Measurements from ENCODE around the gene CENPC. TPM values are rescaled to one million over a fixed set of nuclear protein-coding genes. Genes with fewer than 3 reads are reported as not detected.

The CENPC gene
- total RNA-seq, 1 experiment from 2014 or later: 4.3 TPM

DNA sequence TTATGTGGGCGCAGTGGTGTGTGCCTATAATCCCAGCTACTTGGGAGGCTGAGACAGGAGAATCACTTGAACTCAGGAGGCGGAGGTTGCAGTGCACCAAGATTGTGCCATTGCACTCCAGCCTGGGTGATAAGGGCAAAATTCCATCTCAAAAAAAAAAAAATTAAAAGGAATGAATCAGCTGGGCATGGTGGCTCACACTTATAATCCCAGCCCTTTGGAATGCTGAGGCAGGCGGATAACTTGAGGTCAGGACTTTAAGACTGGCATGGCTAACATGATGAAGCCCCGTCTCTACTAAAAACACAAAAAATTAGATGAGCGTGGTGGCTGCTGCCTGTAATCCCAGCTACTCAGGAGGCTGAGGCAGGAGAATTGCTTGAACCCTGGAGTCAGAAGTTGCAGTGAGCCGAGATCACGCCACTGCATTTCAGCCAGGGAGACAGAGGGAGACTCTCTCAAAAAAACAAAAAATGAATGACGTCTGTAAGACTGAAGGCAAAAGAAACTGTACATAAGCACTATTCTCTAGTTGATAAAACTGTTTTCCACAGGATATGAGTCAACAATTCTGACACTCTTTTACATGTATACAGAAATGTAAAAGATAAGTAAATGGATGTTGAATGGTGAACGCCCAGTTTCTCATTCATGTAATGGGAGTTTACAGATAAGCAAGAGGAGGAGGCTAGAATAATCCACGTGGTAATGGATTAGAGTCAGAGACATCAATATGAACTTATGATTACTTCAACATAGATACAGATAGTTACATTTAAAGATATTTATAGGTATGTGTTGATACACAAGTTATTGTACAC, 22.2 kb downstream of the CENPC start:
- H3K27me3 ChIP-seq: no peaks in the 10 kb centered on the region
- DNase-seq: no peak
- peaks cover 5% of the 10 kb centered on the region for H3K36me3 ChIP-seq
- H3K9me3 ChIP-seq: no peaks in the 10 kb centered on the region
- H3K4me3 ChIP-seq: no peak overlapping the region

DNA sequence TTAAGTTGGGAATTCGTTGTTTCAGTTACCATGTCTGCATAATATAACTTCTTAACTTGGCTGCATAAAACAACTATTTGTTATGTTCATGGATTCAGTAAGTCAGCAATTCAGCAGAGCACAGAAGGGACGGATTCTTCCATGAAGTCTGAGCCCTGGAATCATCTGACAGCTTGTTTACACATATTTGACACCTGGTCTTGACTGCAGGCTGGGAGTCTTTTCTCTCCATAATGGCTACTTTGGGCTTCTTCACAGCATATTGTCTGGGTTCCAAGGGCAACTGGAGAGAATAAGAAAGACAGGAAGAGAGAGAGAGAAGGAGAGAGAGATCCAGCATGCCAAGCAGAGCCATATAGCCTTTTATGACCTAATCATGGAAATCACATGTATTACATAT, 23.1 kb downstream of the CENPC start:
- Histone ChIP-seq H3K9me3 (no peaks in the 10 kb centered on the region), H3K36me3 (peaks cover 5% of the 10 kb centered on the region), H3K27me3 (no peaks in the 10 kb centered on the region), H3K4me3 (no peak overlapping the region)
- no peak for DNase-seq

DNA sequence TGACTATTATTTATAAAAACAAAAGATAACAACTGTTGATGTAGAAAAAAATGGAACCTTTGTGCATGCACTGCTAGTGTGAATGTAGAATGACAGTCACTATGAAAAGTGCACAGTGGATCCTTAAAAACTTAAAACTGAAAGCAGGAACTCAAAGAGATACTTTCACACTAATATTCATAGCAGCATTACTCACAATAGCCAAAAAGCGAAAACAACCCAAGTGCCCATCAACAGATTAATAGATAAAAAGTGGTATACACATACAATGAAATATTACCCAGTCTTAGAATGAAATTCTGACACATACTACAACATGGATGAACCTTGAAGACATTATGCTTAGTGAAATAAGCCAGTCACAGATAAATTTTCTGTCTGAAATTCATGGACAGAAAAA, 23.8 kb downstream of the CENPC start:
- H3K27me3 ChIP-seq: no peaks in the 10 kb centered on the region
- no peak for DNase-seq
- no peaks in the 10 kb centered on the region for H3K9me3 ChIP-seq
- H3K36me3 ChIP-seq: peaks cover 5% of the 10 kb centered on the region
- no peak overlapping the region for H3K4me3 ChIP-seq

DNA sequence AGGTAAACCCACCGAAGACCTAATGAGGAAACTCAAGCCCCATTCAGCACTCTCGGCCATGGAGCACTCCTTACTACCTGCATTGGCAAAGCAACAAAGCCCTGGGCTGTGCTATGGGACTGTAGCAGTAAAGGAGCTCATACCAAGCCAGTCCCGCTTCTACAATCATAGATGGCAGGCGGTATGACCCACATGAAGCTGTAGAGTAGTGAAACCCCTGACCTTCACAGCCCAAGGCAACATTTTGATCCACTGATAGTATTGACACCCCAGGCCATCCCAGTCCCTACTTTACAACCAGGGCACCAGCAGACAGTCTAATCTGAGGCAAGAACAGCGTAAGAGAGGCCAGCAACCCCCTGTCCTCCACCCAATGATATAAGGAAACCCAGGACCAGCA, 25.2 kb downstream of the CENPC start:
- Histone ChIP-seq H3K4me3 (no peak overlapping the region), H3K27me3 (no peaks in the 10 kb centered on the region), H3K36me3 (peaks cover 7% of the 10 kb centered on the region)

DNA sequence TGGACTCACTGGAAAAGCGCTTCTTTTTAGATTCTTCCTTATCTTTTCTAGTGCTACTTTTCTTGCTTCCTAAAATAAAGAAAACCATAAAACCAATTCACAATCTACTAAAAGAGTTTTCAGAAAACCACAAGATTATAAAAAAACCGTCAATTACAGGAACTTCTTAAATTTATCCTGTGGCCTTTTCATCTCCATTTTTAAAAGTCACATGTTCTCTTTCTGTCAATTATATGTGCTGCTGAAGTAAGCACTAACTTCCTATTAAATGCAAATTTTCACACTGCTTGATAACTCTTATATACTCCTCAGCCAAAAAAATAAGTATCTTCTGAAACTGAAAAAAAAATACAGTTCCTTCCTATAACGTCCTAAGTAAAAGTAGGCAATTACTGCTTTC, 32.8 kb downstream of the CENPC start:
- Histone ChIP-seq H3K27me3 (no peaks in the 10 kb centered on the region), H3K4me3 (no peak overlapping the region), H3K9me3 (no peaks in the 10 kb centered on the region), H3K36me3 (peaks cover 20% of the 10 kb centered on the region)
- DNase-seq: no peak

More for the DNA sequence above, 25.2 kb downstream of the CENPC start:
- no peak for DNase-seq
- H3K9me3 ChIP-seq: no peaks in the 10 kb centered on the region

DNA sequence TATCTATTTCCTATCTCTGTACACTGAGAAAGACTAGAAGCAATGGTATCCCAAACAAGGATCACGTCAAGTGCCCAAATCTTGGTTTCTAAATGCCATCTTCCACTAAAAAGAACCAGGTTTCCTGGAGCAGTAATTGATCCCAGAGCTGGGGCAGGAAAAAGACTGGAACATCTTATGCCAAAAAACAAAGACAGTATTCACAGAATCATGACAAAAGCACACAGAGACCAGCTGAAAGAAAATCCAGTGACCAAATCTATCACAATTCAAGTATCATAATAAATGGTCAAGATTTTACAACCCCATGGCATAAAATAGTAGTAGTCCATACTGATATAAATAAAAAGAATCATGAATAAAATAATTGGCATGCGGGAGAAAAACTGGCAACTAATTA, 44.9 kb downstream of the CENPC start:
- no peak for DNase-seq
- Histone ChIP-seq H3K36me3 (peaks cover 5% of the 10 kb centered on the region; the same call in 1 of the 2 replicates), H3K4me3 (no peak overlapping the region), H3K27me3 (no peaks in the 10 kb centered on the region), H3K9me3 (no peaks in the 10 kb centered on the region)

DNA sequence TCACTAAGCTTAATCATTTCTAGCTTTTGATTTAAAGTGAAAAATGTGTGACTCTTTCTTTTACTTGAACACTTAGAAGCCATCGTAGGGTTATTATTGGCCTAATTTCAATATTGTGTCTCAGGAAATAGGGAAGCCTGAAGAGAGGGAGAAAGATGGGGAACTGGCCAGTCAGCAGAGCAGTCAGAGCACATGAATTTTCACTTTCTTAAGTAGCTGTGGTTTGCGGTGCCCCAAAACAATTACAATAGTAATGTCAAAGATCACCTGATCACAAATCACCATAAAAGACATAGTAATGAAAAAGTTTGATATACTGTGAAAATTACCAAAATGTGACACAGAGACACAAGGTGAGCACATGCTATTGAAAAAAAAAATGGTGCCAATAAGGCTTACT, 45.5 kb downstream of the CENPC start:
- Histone ChIP-seq H3K4me3 (no peak overlapping the region), H3K27me3 (no peaks in the 10 kb centered on the region), H3K9me3 (no peaks in the 10 kb centered on the region), H3K36me3 (peaks cover 2% of the 10 kb centered on the region; the same call in 1 of the 2 replicates)
- no peak for DNase-seq

DNA sequence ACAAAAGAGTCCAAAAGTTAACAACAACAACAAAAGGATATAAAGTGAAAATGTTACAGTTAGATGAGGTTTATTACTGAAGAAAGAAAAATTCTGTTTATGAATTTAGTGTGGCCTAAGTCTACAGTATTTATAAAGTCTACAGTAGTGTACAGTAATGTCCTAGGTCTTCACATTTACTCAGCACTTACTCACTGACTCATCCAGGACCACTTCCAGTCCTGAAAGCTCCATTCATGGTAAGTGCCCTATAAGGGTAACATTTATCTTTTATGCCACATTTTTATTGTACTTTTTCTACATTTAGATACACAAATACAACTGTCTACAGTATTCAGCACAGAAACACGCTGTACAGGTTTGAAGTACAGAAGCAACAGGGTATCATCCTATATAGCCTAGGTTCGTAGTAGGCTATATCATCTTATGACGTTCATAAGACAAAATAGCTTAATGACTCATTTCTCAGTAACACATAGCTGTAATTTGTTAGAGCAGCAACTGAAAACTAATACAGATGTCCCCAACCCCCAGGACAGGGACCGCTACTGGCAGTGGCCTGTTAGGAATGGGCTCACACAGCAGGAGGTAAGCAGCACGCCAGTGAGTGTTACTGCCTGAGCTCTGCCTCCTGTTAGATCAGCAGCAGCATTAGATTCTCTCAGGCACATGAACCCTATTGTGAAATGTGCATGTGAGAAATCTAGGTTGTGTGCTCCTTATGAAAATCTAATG, 61.3 kb downstream of the CENPC start:
- peaks cover 6% of the 10 kb centered on the region; the same call in 1 of the 2 replicates for H3K9me3 ChIP-seq
- no peak overlapping the region for H3K4me3 ChIP-seq
- H3K36me3 ChIP-seq: peaks cover 2% of the 10 kb centered on the region; the same call in 1 of the 2 replicates
- peak; percentile 12 for DNase-seq
- no peaks in the 10 kb centered on the region for H3K27me3 ChIP-seq

DNA sequence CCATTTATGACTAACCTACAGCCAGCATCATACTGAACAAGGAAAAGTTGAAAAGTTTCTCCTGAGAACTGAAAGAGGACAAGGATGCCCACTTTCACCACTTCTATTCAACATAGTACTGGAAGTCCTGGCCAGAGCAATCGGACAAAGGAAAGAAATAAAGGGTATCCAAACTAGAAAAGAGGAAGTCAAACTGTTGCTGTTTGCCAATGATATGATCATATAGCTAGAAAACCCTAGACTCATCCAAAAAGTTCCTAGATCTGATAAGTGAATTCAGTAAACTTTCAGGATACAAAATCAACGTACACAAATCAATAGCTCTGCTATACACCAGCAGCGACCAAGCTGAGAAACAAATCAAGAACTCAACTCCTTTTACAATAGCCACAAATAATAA, 64.5 kb downstream of the CENPC start:
- peaks cover 5% of the 10 kb centered on the region for H3K36me3 ChIP-seq

DNA sequence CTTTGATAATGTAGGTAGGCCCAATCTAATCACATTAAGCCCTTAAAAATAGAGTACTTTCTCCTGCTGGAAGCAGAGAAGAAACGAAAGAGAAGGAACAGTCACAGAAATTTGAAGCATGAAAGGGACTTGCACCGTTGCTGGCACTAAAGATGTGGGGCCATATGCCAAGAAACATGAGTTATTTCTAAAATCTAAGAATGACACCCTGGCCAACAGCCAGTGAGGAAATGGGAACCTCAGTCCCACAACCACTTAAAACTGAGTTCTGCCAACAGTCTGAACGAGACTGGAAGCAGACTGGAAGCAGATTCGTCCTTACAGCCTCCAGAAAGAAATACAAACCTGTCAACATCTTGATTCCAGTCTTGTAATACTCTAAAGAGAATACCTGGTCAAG, 70.1 kb downstream of the CENPC start:
- peaks cover 5% of the 10 kb centered on the region for H3K36me3 ChIP-seq
- DNase-seq: peak; percentile 4

More for the DNA sequence above, 64.5 kb downstream of the CENPC start:
- no peak for DNase-seq
- no peak overlapping the region for H3K4me3 ChIP-seq
- no peaks in the 10 kb centered on the region for H3K27me3 ChIP-seq
- H3K9me3 ChIP-seq: peaks cover 6% of the 10 kb centered on the region; the same call in 1 of the 2 replicates

DNA sequence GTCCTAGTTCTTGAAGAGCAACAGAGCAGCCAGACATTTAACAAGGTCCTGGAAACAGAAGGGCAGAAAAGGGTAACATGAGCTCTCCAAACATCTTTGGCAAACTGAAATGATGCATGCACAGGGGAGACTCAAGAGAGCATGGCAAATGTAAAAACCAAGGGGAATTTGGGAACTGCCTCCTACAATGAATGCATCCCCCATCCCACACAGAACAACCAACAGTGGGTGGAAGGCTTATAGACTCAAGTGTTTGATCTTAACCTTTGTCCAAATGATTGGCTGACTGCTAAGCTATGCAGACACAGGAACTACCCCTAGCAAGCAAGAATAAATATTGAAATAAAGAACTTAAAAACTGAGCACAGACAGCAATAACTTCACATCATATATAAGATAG, 74.4 kb downstream of the CENPC start:
- H3K4me3 ChIP-seq: no peak overlapping the region
- no peaks in the 10 kb centered on the region for H3K9me3 ChIP-seq
- no peaks in the 10 kb centered on the region for H3K36me3 ChIP-seq
- no peak for DNase-seq
- no peaks in the 10 kb centered on the region for H3K27me3 ChIP-seq

More for the DNA sequence above, 70.1 kb downstream of the CENPC start:
- Histone ChIP-seq H3K9me3 (peaks cover 2% of the 10 kb centered on the region; the same call in 1 of the 2 replicates), H3K4me3 (no peak overlapping the region), H3K27me3 (no peaks in the 10 kb centered on the region)

DNA sequence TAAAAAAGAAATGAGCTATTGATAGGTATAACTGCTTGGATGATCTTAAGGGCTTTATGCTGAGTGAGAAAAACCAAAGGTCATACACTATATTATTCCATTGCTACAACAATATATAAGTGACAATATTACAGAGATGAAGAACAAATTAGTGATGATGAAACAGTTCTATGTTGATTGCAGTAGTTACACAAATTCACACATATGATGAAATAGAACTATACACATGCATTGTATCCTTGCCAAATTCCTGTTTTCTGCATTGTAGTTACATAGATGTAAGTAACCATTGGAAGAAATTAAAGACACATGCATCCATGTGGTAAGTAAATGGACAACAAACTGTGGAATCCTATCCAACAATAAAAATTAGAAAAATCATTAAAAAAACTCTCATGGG, 76.5 kb downstream of the CENPC start:
- no peak for DNase-seq
- Histone ChIP-seq H3K27me3 (no peaks in the 10 kb centered on the region), H3K36me3 (no peaks in the 10 kb centered on the region), H3K9me3 (no peaks in the 10 kb centered on the region), H3K4me3 (no peak overlapping the region)

DNA sequence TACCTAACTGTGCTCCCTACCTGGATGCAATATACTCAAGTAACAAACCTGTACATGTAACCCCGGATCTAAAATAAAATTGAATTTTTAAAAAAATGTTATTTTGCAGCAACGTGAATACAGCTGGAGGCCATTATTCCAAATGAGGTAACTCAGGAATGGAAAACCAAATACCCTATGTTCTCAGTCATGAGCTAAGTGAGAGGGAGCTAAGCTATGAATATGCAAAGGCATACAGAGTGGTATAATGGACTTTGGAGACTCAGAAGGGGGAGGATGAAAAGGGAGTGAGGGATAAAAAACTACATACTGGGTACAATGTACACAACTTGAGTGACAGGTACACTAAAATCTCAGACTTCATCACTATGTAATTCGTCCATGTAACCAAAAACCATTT, 78.6 kb downstream of the CENPC start:
- no peaks in the 10 kb centered on the region for H3K9me3 ChIP-seq
- H3K4me3 ChIP-seq: no peak overlapping the region
- H3K36me3 ChIP-seq: no peaks in the 10 kb centered on the region
- no peaks in the 10 kb centered on the region for H3K27me3 ChIP-seq
- DNase-seq: no peak

DNA sequence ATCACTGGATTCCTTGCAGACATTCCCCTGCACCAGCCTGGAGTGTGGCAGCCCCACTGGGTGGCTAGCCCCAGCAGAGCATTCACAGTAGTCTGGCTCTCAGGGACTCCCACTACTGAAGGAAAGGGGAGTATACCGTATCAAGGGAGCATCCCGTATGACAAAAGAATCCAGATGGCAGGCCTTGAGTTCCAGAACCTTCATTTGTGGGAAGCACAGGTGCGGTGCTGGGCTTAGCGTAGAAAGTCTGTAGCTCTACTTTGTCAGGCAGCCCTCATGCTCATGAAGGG, 79.6 kb downstream of the CENPC start:
- no peak overlapping the region for H3K4me3 ChIP-seq
- no peaks in the 10 kb centered on the region for H3K9me3 ChIP-seq
- no peaks in the 10 kb centered on the region for H3K36me3 ChIP-seq
- H3K27me3 ChIP-seq: no peaks in the 10 kb centered on the region
- no peak for DNase-seq

DNA sequence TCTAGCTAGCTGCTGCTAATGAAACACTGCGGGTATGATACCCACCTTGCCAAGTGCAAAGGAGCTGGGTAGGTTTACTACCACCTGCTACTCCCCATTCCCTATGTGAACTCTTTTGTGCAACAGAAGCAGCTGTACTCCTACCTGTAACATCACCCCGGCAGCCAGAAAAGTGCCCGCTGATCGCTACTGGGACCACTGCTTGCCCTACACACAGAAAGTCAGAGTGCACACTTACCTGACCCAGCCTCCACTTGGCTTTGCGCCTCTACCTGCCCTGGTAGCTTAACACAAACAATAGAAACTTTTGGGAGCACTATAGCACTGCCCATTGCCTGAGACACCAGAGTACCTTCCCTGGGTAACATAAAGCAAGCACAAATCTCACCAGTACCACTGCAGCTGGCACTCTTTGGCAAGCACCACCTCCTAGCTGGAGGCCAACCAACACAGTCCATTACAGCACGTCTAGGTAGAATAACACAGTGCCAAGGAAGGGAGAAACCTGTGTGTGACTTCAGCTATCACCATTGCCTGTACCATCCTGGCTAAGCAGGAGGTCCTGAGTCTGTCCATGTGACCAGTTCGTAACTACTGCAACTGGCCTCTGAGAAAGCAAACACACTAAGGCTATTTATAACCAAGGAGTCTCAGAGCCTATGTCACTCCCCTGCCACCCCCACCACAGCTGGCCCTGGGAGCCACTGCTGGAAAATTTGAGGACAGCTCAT, 80.1 kb downstream of the CENPC start:
- Histone ChIP-seq H3K27me3 (no peaks in the 10 kb centered on the region), H3K4me3 (no peak overlapping the region), H3K9me3 (no peaks in the 10 kb centered on the region), H3K36me3 (no peaks in the 10 kb centered on the region)
- peak; percentile 1 for DNase-seq

DNA sequence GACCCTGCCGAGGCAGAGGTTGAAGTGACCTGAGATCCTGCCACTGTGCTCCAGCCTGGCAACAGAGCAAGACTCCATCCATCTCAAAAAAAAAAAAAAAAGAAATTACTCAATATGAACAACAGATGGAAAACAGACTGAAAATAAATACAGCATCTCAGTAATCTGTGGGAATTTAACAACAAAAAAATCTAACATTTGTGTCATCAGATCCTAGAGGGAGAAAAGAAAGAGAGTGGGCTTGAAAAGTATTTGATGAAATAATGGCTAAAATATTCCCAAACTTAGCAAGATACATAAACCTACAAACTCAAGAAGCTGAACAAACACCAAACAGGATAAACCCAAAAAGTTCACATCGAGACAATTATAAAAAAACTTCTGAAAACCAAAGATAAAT, 84.7 kb downstream of the CENPC start:
- Histone ChIP-seq H3K36me3 (no peaks in the 10 kb centered on the region), H3K27me3 (no peaks in the 10 kb centered on the region)
- no peak for DNase-seq

DNA sequence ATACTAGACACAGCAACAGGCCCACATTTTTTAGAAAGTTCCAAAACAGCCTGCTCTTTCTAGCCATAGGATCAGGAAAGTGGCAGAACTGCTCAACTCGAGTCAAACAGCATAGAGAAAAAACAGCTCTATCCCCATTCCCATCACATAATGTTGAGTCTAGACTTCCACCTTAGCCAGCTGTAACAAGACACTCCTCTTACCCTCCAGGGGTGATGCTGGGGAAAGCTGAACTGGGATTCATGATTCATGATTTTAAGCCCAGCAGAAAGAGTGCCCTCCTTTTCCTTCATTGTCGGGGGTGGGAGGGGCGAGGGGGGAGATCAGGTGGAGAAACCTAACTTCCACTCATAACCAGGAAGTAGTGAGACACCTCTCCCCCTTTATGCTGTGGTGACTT, 86.1 kb downstream of the CENPC start:
- no peak for DNase-seq
- H3K36me3 ChIP-seq: no peaks in the 10 kb centered on the region
- H3K27me3 ChIP-seq: no peaks in the 10 kb centered on the region
- H3K9me3 ChIP-seq: no peaks in the 10 kb centered on the region
- no peak overlapping the region for H3K4me3 ChIP-seq

More for the DNA sequence above, 84.7 kb downstream of the CENPC start:
- Histone ChIP-seq H3K9me3 (no peaks in the 10 kb centered on the region), H3K4me3 (no peak overlapping the region)
